Endothelial cell (in vitro differentiated cells): Measurements from ENCODE around the gene NRXN3. TPM values are rescaled to one million over a fixed set of nuclear protein-coding genes. Genes with fewer than 3 reads are reported as not detected.

Experiments
- DNase-seq: peaks from one replicate; pipeline ENCODE4 v3.0.0; 2021; ENCODE audit warnings: low spot score
- H3K27ac Mint-ChIP-seq: one replicate; pipeline ENCODE4 v1.8.0; 2021; ENCODE audit warnings: mixed read lengths, inconsistent platforms; ENCODE audit not compliant: unreplicated experiment
- H3K27me3 Mint-ChIP-seq: one replicate; pipeline ENCODE4 v1.8.0; 2021; ENCODE audit warnings: mild to moderate bottlenecking, moderate library complexity, mixed read lengths, inconsistent platforms; ENCODE audit not compliant: unreplicated experiment
- H3K36me3 Mint-ChIP-seq: one replicate; pipeline ENCODE4 v1.8.0; 2021; ENCODE audit warnings: mild to moderate bottlenecking, low read depth, mixed read lengths, inconsistent platforms; ENCODE audit not compliant: unreplicated experiment
- H3K4me1 Mint-ChIP-seq: one replicate; pipeline ENCODE4 v1.8.0; 2021; ENCODE audit warnings: mild to moderate bottlenecking, mixed read lengths, inconsistent platforms; ENCODE audit not compliant: unreplicated experiment
- H3K4me3 Mint-ChIP-seq: one replicate; pipeline ENCODE4 v1.8.0; 2021; ENCODE audit warnings: mild to moderate bottlenecking, mixed read lengths, inconsistent platforms; ENCODE audit not compliant: unreplicated experiment
- H3K9me3 Mint-ChIP-seq: one replicate; pipeline ENCODE4 v1.8.0; 2021; ENCODE audit warnings: mixed read lengths, inconsistent platforms; ENCODE audit not compliant: unreplicated experiment
- total RNA-seq: library from RNA; stranded (reverse); fragmentation: NEBNext Ultra II Directional; extraction: Animal tissue kit (Norgen Biotek cat#: 25700); gene quantifications from one replicate; pipeline ENCODE4 v1.2.1, GENCODE V29; 2021; ENCODE audit not compliant: unreplicated experiment
- TF ChIP-seq, protein P1 (sequence below): fragments of 200-600 bp; sonication (generic); IDR thresholded peaks from one replicate; pipeline ENCODE4 v1.5.0; 2021; ENCODE audit warnings: antibody characterized with exemption; ENCODE audit not compliant: unreplicated experiment

Gene NRXN3
- total RNA-seq, 1 donor from 2014 or later, result 2.3 TPM

DNA sequence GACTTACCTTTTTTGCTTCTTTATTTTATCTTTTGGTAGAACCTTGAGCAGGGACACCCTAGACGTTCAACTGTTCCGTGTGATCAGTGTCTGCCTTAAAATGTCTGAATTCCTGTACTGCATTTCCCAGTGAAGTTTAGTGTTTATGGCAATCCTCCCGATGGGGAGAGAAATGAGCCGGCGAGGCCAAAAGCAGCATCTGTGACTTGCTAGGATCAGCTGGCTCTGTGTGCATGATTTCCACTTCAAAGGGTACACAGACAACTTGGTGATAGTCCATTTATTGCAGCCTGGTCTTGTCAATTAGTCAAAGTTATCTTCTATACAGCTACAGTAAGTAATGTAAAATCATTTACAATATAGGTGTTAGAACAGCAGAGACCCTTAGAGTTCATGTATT is 1272.6 kb downstream of the NRXN3 start:
- Mint-ChIP-seq H3K9me3 (no peaks in the 10 kb centered on the region), H3K27me3 (no peaks in the 10 kb centered on the region), H3K36me3 (no peaks in the 10 kb centered on the region), H3K4me3 (no peak overlapping the region), H3K4me1 (no peaks in the 10 kb centered on the region), H3K27ac (no peak overlapping the region)
- no peak for DNase-seq
- TF ChIP-seq, protein P1, sequence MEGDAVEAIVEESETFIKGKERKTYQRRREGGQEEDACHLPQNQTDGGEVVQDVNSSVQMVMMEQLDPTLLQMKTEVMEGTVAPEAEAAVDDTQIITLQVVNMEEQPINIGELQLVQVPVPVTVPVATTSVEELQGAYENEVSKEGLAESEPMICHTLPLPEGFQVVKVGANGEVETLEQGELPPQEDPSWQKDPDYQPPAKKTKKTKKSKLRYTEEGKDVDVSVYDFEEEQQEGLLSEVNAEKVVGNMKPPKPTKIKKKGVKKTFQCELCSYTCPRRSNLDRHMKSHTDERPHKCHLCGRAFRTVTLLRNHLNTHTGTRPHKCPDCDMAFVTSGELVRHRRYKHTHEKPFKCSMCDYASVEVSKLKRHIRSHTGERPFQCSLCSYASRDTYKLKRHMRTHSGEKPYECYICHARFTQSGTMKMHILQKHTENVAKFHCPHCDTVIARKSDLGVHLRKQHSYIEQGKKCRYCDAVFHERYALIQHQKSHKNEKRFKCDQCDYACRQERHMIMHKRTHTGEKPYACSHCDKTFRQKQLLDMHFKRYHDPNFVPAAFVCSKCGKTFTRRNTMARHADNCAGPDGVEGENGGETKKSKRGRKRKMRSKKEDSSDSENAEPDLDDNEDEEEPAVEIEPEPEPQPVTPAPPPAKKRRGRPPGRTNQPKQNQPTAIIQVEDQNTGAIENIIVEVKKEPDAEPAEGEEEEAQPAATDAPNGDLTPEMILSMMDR, result no peak

DNA sequence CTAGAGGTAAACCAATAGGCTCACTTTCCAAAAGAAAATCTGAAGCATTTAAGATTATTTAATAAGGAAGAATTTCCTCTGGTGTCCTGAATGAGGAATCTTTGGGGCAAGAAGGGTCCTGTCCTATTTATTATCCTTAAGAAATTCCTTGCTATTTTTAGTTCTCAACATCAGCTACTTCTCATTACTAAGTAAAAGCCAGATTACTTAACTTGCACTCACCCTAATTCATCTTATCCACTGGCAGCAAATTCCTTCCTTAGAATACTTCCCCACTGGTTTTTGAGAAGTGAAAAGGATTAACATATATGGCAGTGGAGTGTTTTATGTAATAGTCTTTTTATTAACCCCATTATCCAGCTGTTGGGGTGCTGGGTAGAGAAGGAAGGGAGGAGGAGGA is 1273.4 kb downstream of the NRXN3 start:
- DNase-seq, result no peak
- Mint-ChIP-seq H3K9me3 (no peaks in the 10 kb centered on the region), H3K36me3 (no peaks in the 10 kb centered on the region), H3K4me1 (no peaks in the 10 kb centered on the region), H3K27ac (no peak overlapping the region), H3K27me3 (peaks cover 3% of the 10 kb centered on the region), H3K4me3 (no peak overlapping the region)
- TF ChIP-seq, protein P1, result no peak

DNA sequence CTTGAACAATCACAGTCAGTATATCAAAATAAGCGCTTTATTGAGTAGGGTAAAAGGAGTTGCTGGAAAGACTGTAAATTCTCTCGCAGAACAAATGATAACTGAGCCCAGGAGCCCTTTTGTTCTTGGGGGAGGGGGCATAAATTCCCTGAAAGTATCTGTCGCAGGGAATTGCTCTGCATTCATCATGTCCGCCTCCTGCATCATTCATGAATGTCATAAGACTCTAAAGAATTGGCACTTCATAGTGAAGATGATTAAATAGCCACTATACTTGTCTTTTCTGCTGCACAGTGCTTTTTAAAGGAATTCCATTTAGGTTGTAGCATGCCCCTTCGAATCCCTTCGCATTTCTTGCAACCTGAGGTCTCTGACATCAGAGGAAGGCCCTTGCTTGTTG is 1278.8 kb downstream of the NRXN3 start:
- TF ChIP-seq, protein P1, result no peak
- Mint-ChIP-seq H3K4me1 (peaks cover 4% of the 10 kb centered on the region), H3K27me3 (peaks cover 6% of the 10 kb centered on the region)

DNA sequence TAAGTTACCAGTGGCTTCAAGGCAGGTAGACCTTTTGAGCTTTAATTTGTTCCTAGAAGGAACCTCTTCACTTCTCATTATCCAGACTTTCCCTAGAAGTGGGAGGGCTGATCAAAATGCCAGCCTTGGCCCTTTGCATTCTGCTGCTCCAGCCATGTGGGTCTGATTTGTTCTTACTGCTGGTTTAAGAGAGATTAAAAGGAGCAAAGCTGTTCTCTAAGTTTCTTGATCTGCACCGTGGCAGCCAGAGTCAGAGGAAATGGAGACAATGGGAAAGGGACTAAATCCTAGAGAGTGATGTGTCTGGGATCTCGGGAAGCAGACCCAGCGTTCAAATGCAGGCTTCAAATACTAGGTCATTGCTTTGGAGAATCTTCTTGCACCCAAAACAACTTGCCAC is 1281.4 kb downstream of the NRXN3 start:
- no peak overlapping the region for H3K27ac Mint-ChIP-seq
- TF ChIP-seq, protein P1, result no peak
- DNase-seq, result no peak
- no peak overlapping the region for H3K4me3 Mint-ChIP-seq
- H3K36me3 Mint-ChIP-seq, result no peaks in the 10 kb centered on the region
- H3K27me3 Mint-ChIP-seq, result peaks cover 6% of the 10 kb centered on the region
- H3K4me1 Mint-ChIP-seq, result peaks cover 4% of the 10 kb centered on the region
- no peaks in the 10 kb centered on the region for H3K9me3 Mint-ChIP-seq

More for the DNA sequence above, 1278.8 kb downstream of the NRXN3 start:
- Mint-ChIP-seq H3K4me3 (no peak overlapping the region), H3K9me3 (no peaks in the 10 kb centered on the region), H3K36me3 (no peaks in the 10 kb centered on the region), H3K27ac (no peak overlapping the region)
- no peak for DNase-seq

DNA sequence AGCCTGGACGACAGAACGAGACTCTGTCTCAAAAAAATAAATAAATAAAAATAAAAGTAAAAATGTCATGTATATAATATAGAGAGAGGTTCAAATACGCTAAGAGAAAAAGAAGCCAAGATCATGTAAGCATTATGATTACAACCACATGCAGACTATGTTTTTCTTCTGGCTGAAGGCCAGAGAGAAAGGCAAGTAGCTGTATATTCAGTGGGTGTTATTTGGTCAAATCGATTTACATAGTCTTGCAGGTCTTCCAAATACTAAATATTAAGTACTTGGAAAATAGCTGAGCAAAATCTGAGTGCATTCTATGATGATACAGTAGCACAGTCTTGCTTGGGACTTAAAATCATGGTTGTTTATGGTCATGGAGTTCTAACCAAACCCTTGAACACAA is 1283.1 kb downstream of the NRXN3 start:
- no peak overlapping the region for H3K4me3 Mint-ChIP-seq
- TF ChIP-seq, protein P1, result no peak
- H3K27me3 Mint-ChIP-seq, result peaks cover 3% of the 10 kb centered on the region
- no peaks in the 10 kb centered on the region for H3K36me3 Mint-ChIP-seq
- no peaks in the 10 kb centered on the region for H3K9me3 Mint-ChIP-seq
- H3K4me1 Mint-ChIP-seq, result peaks cover 4% of the 10 kb centered on the region
- H3K27ac Mint-ChIP-seq, result no peak overlapping the region
- no peak for DNase-seq
